ENCODE data around the gene TNFSF15.
A peak's percentile ranks its signal among the peaks of the same experiment; 100 is the strongest.
"Not testable (repeated sequence)": the region's sequence is repeated elsewhere in the genome, so short reads cannot be mapped to it uniquely, and the experiment has no call there.

The TNFSF15 gene

DNA sequence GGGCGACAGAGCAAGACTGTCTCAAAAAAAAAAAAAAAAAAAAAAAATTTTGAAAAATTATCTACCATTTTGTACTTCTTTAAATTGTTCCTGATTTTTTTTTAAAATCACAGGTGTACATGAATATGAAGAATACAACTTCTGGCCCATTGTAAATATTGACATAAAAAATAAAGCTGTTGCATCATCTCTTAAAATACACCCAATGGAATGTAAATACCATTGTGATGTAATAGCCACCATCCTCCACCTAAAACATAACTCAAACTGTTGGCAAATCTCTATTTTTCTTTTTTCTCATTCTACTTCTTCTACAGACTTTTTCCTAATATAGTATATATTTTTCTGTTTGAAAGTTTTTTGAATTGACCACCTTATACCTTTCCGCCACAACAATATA is 62.9 kb downstream of the TNFSF15 start:
- Mint-ChIP-seq H3K27ac (no peak overlapping the region), H3K36me3 (no peaks in the 10 kb centered on the region), H3K4me3 (no peak overlapping the region), H3K9me3 (no peaks in the 10 kb centered on the region), H3K27me3 (no peaks in the 10 kb centered on the region), H3K4me1 (peaks cover 7% of the 10 kb centered on the region)
- DNase-seq (ENCODE audit: low spot score in 2 of 2) (no peak), ATAC-seq (ENCODE audit: low read depth) (no peak)

DNA sequence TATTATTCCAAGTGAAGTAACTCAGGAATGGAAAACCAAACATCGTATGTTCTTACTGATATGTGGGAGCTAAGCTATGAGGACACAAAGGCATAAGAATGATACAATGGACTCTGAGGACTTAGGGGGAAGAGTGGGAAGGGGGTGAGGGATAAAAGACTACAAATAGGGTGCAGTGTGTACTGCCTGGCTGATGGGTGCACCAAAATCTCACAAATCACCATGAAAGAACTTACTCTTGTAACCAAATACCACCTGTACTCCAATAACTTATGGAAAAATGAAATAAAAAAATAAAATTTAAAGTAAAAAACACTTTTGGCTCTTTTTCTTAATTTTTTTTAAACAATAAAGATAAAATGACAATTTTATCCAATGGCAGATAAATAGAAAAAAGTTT is 64.3 kb downstream of the TNFSF15 start:
- not testable (repeated sequence) for DNase-seq (ENCODE audit: low spot score in 2 of 2); H3K27ac Mint-ChIP-seq; H3K9me3 Mint-ChIP-seq; ATAC-seq (ENCODE audit: low read depth); H3K4me3 Mint-ChIP-seq; H3K36me3 Mint-ChIP-seq; H3K4me1 Mint-ChIP-seq; H3K27me3 Mint-ChIP-seq

- Mint-ChIP-seq H3K9me3 (no peaks in the 10 kb centered on the region), H3K36me3 (no peaks in the 10 kb centered on the region), H3K27me3 (no peaks in the 10 kb centered on the region), H3K4me1 (peaks cover 4% of the 10 kb centered on the region), H3K27ac (no peak overlapping the region), H3K4me3 (no peak overlapping the region)
- ATAC-seq (ENCODE audit: low read depth) (peak; percentile 95), DNase-seq (ENCODE audit: low spot score in 2 of 2) (peak; percentile 65 to 79)
Measured at GRCh38 chr9:114738581-114739316, 67.1 kb downstream of the TNFSF15 start.

GRCh38 chr9:114737847-114738246 is 68.0 kb downstream of the TNFSF15 start:
- H3K9me3 Mint-ChIP-seq: no peaks in the 10 kb centered on the region
- H3K4me1 Mint-ChIP-seq: peaks cover 4% of the 10 kb centered on the region
- no peaks in the 10 kb centered on the region for H3K27me3 Mint-ChIP-seq

DNA sequence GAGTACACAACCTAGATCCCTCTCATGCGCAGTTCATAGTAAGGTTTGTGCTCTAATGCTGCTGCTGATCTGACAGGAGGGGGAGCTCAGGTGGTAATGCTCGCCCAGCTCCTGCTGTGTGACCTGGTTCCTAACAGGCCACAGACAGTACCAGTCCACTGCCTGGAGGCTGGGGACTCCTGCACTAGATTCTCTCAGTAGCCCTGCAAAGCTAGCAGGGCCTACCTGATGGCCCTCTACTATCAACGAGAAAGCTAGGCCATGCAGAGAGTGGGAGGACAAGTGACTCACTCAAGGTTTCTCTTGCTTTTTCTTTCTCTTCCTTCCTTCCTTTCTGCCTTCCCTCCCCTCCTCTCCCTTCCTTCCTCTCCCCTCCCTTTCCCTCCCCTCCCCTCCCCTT is 68.7 kb downstream of the TNFSF15 start:
- Mint-ChIP-seq H3K4me1 (peaks cover 4% of the 10 kb centered on the region), H3K27me3 (no peaks in the 10 kb centered on the region), H3K36me3 (no peaks in the 10 kb centered on the region), H3K4me3 (no peak overlapping the region), H3K27ac (no peak overlapping the region), H3K9me3 (no peaks in the 10 kb centered on the region)
- DNase-seq (ENCODE audit: low spot score in 2 of 2) (no peak), ATAC-seq (ENCODE audit: low read depth) (no peak)

More at GRCh38 chr9:114737847-114738246, 68.0 kb downstream of the TNFSF15 start:
- H3K36me3 Mint-ChIP-seq: no peaks in the 10 kb centered on the region
- H3K4me3 Mint-ChIP-seq: no peak overlapping the region
- no peak for ATAC-seq (ENCODE audit: low read depth)
- no peak overlapping the region for H3K27ac Mint-ChIP-seq
- DNase-seq (ENCODE audit: low spot score in 2 of 2): no peak

DNA sequence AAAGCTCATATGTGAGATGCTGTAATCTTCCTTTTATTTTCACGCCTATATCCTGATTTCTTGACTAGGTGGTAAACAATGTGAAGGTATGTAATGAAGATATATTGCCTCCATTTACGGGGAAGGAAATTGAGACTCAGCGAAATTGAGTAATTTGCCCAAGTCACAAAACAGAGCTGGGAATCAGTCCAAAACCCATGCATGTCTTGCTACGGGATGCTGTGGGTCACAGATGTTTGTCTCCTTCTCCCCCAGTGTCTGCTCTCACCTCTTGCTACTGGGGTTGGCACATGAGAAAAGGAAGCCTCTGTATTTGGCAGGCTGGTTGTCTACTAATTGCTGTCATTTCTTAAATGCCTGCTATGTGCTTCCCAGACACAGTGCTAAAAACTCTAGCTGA is 70.1 kb downstream of the TNFSF15 start:
- Mint-ChIP-seq H3K27me3 (no peaks in the 10 kb centered on the region), H3K36me3 (peaks cover 2% of the 10 kb centered on the region), H3K4me3 (no peak overlapping the region), H3K4me1 (peaks cover 4% of the 10 kb centered on the region), H3K9me3 (no peaks in the 10 kb centered on the region), H3K27ac (no peak overlapping the region)
- DNase-seq (ENCODE audit: low spot score in 2 of 2) (no peak), ATAC-seq (ENCODE audit: low read depth) (no peak)

DNA sequence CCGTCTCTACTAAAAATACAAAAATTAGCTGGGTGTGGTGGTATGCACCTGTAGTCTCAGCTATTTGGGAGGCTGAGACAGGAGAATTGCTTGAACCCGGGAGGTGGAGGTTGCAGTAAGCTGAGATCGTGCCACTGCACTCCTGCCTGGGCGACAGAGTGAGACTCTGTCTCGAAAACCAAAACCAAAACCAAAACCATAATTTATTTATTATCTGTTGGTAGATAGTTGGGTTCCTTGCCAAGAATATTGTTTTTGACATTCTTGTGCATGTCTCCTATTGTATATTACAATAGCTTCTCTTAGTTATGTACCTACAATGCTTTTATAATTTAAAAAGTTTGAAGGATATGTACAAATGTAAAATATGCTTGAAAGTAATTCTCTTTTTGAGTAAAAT is 70.7 kb downstream of the TNFSF15 start:
- H3K9me3 Mint-ChIP-seq; DNase-seq (ENCODE audit: low spot score in 2 of 2); H3K36me3 Mint-ChIP-seq; H3K27me3 Mint-ChIP-seq; H3K27ac Mint-ChIP-seq; H3K4me1 Mint-ChIP-seq; ATAC-seq (ENCODE audit: low read depth); H3K4me3 Mint-ChIP-seq: not testable (repeated sequence)
